Caco-2 (cell line): Measurements from ENCODE around the gene MACROD2. TPM values are rescaled to one million over a fixed set of nuclear protein-coding genes. Genes with fewer than 3 reads are reported as not detected.

Experiments used
- BruUV-seq: library from RNA; stranded (reverse); fragments of 400-500 nt; replicated peaks from 2 replicates; lab custom pipeline; 2021; lab: Mats Ljungman, UMichigan
- CTCF ChIA-PET: fragments of 300-600 bp; sonication (Branson Sonifier 250); formaldehyde crosslinking; loops from one replicate; lab custom pipeline; 2022; ENCODE audit warnings: antibody characterized with exemption; lab: Charles Lee
- POLR2A ChIA-PET: fragments of 300-600 bp; sonication (Branson Sonifier 250); formaldehyde crosslinking; loops from one replicate; lab custom pipeline; 2022; ENCODE audit warnings: antibody characterized with exemption; lab: Charles Lee
- DNase-seq, 2 experiments: peaks; one replicate each; pipeline versions ENCODE4 v3.0.0 to v3.0.0-alpha.2; 2020 to 2022
- H3K27me3 ChIP-seq: replicated peaks from 2 replicates; pipeline ENCODE4 v1.6.0; 2011; ENCODE audit warnings: low read length; ENCODE audit not compliant: control insufficient read depth, insufficient read depth
- H3K36me3 ChIP-seq: 2 replicates; pipeline ENCODE4 v1.5.1; 2011; ENCODE audit warnings: low read length; ENCODE audit not compliant: control insufficient read depth, insufficient read depth
- H3K4me1 ChIP-seq: fragments of 250-450 bp; sonication (Bioruptor Pico); 2 replicates; pipeline ENCODE4 v1.5.1; 2020; ENCODE audit warnings: mild to moderate bottlenecking
- H3K4me3 ChIP-seq: 2 replicates; pipeline ENCODE4 v1.5.1; 2011; ENCODE audit warnings: low read depth, mild to moderate bottlenecking, control low read depth, low read length
- H3K9me3 ChIP-seq: fragments of 250-450 bp; sonication (Bioruptor Pico); 2 replicates; pipeline ENCODE4 v1.5.1; 2020; ENCODE audit warnings: mild to moderate bottlenecking, moderate library complexity
- H3K27ac Mint-ChIP-seq: one replicate; pipeline ENCODE4 v1.8.0; 2022; ENCODE audit warnings: mixed read lengths; ENCODE audit not compliant: unreplicated experiment
- H3K27me3 Mint-ChIP-seq: one replicate; pipeline ENCODE4 v1.8.0; 2022; ENCODE audit warnings: mixed read lengths; ENCODE audit not compliant: insufficient read depth, unreplicated experiment
- H3K36me3 Mint-ChIP-seq: one replicate; pipeline ENCODE4 v1.8.0; 2022; ENCODE audit warnings: mild to moderate bottlenecking, mixed read lengths; ENCODE audit not compliant: insufficient read depth, unreplicated experiment
- H3K4me1 Mint-ChIP-seq: one replicate; pipeline ENCODE4 v1.8.0; 2022; ENCODE audit warnings: low read depth, mixed read lengths; ENCODE audit not compliant: unreplicated experiment
- H3K4me3 Mint-ChIP-seq: one replicate; pipeline ENCODE4 v1.8.0; 2022; ENCODE audit warnings: mild to moderate bottlenecking, moderate library complexity, mixed read lengths; ENCODE audit not compliant: unreplicated experiment
- H3K9me3 Mint-ChIP-seq: one replicate; pipeline ENCODE4 v1.8.0; 2022; ENCODE audit warnings: mixed read lengths; ENCODE audit not compliant: unreplicated experiment
- CTCF ChIP-seq, 2 experiments: fragments of 200-600 bp in 1 of 2; IDR thresholded peaks; 1 replicate in 1 of 2; 2 replicates in 1 of 2; pipeline versions ENCODE4 v1.5.1 to v1.8.0; 2011 to 2022; ENCODE audit warnings: antibody characterized with exemption in 1 of 2, control low read depth in 1 of 2, inconsistent platforms in 1 of 2, low read depth in 1 of 2, low read length in 1 of 2, mild to moderate bottlenecking in 1 of 2, moderate library complexity in 1 of 2; ENCODE audit not compliant: insufficient read depth in 1 of 2, severe bottlenecking in 1 of 2, unreplicated experiment in 1 of 2
- intact Hi-C: fragments of 100-400 bp; cut with micrococcal nuclease; formaldehyde crosslinking; loops from one replicate; pipeline ENCODE4 v1.10.0; 2022; ENCODE audit not compliant: unreplicated experiment
- total RNA-seq: library from RNA; stranded (reverse); gene quantifications from 2 replicates; pipeline ENCODE4 v1.2.3, GENCODE V29; 2022

Gene MACROD2
- total RNA-seq, 1 experiment from 2014 or later, result 6.4 TPM

- no peak for DNase-seq
- Mint-ChIP-seq H3K36me3 (no peaks in the 10 kb centered on the region), H3K27ac (no peak overlapping the region), H3K4me1 (peaks cover 21% of the 10 kb centered on the region), H3K9me3 (no peaks in the 10 kb centered on the region), H3K27me3 (no peaks in the 10 kb centered on the region), H3K4me3 (no peak overlapping the region)
- Histone ChIP-seq H3K36me3 (no peaks in the 10 kb centered on the region), H3K4me3 (no peak overlapping the region), H3K9me3 (no peaks in the 10 kb centered on the region), H3K4me1 (peaks cover 25% of the 10 kb centered on the region; the same call in 1 of the 2 replicates), H3K27me3 (no peaks in the 10 kb centered on the region)
- ChIA-PET POLR2A (no interaction called here), CTCF (no interaction called here)
- no peak for TF ChIP-seq CTCF (IDR thresholded peaks at IDR 0.05; ENCODE audit: insufficient read depth in 1 of 2, low read depth in 1 of 2, low read length in 1 of 2, severe bottlenecking in 1 of 2, unreplicated experiment in 1 of 2)
- intact Hi-C loops, result loop anchor here (5.0 to 10.0 kb wide), 2 partner anchors 77 to 170 kb away; no protein-coding TSS in a partner anchor
- no TSS peak for BruUV-seq
Measured at GRCh38 chr20:15064741-15065140, 1069.4 kb downstream of the MACROD2 start.

- ChIA-PET CTCF (no interaction called here), POLR2A (no interaction called here)
- no peak for DNase-seq
- BruUV-seq, result no TSS peak
- Histone ChIP-seq H3K36me3 (no peaks in the 10 kb centered on the region), H3K9me3 (no peaks in the 10 kb centered on the region), H3K4me1 (peaks cover 16% of the 10 kb centered on the region; the same call in 1 of the 2 replicates), H3K4me3 (no peak overlapping the region), H3K27me3 (no peaks in the 10 kb centered on the region)
- no peaks in the 10 kb centered on the region for H3K27me3 Mint-ChIP-seq
- H3K27ac Mint-ChIP-seq, result no peak overlapping the region
- H3K9me3 Mint-ChIP-seq, result no peaks in the 10 kb centered on the region
- intact Hi-C loops, result loop anchor here (10.0 kb wide), 1 partner anchor 169 kb away; no protein-coding TSS in a partner anchor
- H3K4me3 Mint-ChIP-seq, result no peak overlapping the region
- H3K36me3 Mint-ChIP-seq, result no peaks in the 10 kb centered on the region
- peaks cover 13% of the 10 kb centered on the region for H3K4me1 Mint-ChIP-seq
- TF ChIP-seq CTCF (IDR thresholded peaks at IDR 0.05; ENCODE audit: insufficient read depth in 1 of 2, low read depth in 1 of 2, low read length in 1 of 2, severe bottlenecking in 1 of 2, unreplicated experiment in 1 of 2), result no peak
Measured at GRCh38 chr20:15065794-15066193, 1070.5 kb downstream of the MACROD2 start.

GRCh38 chr20:15068486-15068885, 1073.2 kb downstream of the MACROD2 start:
- no peak overlapping the region for H3K4me3 ChIP-seq
- Mint-ChIP-seq H3K27ac (no peak overlapping the region), H3K4me1 (no peaks in the 10 kb centered on the region), H3K27me3 (no peaks in the 10 kb centered on the region), H3K4me3 (no peak overlapping the region), H3K36me3 (no peaks in the 10 kb centered on the region), H3K9me3 (no peaks in the 10 kb centered on the region)
- DNase-seq, result no peak
- TF ChIP-seq CTCF (IDR thresholded peaks at IDR 0.05; ENCODE audit: insufficient read depth in 1 of 2, low read depth in 1 of 2, low read length in 1 of 2, severe bottlenecking in 1 of 2, unreplicated experiment in 1 of 2), result no peak
- POLR2A ChIA-PET, result no interaction called here
- no peaks in the 10 kb centered on the region for H3K4me1 ChIP-seq
- H3K27me3 ChIP-seq, result no peaks in the 10 kb centered on the region
- BruUV-seq, result no TSS peak
- CTCF ChIA-PET, result no interaction called here
- H3K36me3 ChIP-seq, result no peaks in the 10 kb centered on the region
- intact Hi-C loops, result loop anchor here (10.0 kb wide), 1 partner anchor 166 kb away; no protein-coding TSS in a partner anchor
- no peaks in the 10 kb centered on the region for H3K9me3 ChIP-seq
